Activated T-cell treated with anti-CD3 and anti-CD28 coated beads, Interleukin-2, amount 50 U/mL, for 72 hours (primary cell): Measurements from ENCODE around the gene PPT1. TPM values are rescaled to one million over a fixed set of nuclear protein-coding genes. Genes with fewer than 3 reads are reported as not detected.
"Not testable (repeated sequence)": the region's sequence is repeated elsewhere in the genome, so short reads cannot be mapped to it uniquely, and the experiment has no call there.

Experiments used
- ATAC-seq, 2 donors: fragments of 150-1000 bp; cut with Tn5 transposase; replicated peaks in 1 of 2; 2 replicates each; pipeline ENCODE4 v1.10.0; 2021; ENCODE audit warnings: moderate library complexity in 2 of 2, mild to moderate bottlenecking in 1 of 2
- DNase-seq, 2 donors: peaks; one replicate each; pipeline ENCODE4 v3.0.0; 2021 to 2022; ENCODE audit warnings: mixed read lengths in 1 of 2
- H3K27ac Mint-ChIP-seq: one replicate; pipeline ENCODE4 v1.8.0; 2022; ENCODE audit warnings: mild to moderate bottlenecking, moderate library complexity, mixed read lengths
- H3K27me3 Mint-ChIP-seq: one replicate; pipeline ENCODE4 v1.8.0; 2022; ENCODE audit warnings: low read depth, mixed read lengths
- H3K36me3 Mint-ChIP-seq, 2 donors: one replicate each; pipeline ENCODE4 v1.8.0; 2022; ENCODE audit warnings: mixed read lengths in 2 of 2, mild to moderate bottlenecking in 1 of 2; ENCODE audit not compliant: insufficient read depth in 2 of 2
- H3K4me1 Mint-ChIP-seq: one replicate; pipeline ENCODE4 v1.8.0; 2022; ENCODE audit warnings: low read depth, mixed read lengths
- H3K4me3 Mint-ChIP-seq, 2 donors: one replicate each; pipeline ENCODE4 v1.8.0; 2022; ENCODE audit warnings: mild to moderate bottlenecking in 2 of 2, mixed read lengths in 2 of 2, moderate library complexity in 2 of 2
- H3K9me3 Mint-ChIP-seq, 2 donors: one replicate each; pipeline ENCODE4 v1.8.0; 2022; ENCODE audit warnings: mixed read lengths in 2 of 2
- total RNA-seq, 2 donors: library from RNA; stranded (reverse); gene quantifications; one replicate each; pipeline ENCODE4 v1.2.3, GENCODE V29; 2022

The PPT1 gene
- total RNA-seq, 2 donors from 2014 or later = 52.6 to 53.2 TPM

DNA sequence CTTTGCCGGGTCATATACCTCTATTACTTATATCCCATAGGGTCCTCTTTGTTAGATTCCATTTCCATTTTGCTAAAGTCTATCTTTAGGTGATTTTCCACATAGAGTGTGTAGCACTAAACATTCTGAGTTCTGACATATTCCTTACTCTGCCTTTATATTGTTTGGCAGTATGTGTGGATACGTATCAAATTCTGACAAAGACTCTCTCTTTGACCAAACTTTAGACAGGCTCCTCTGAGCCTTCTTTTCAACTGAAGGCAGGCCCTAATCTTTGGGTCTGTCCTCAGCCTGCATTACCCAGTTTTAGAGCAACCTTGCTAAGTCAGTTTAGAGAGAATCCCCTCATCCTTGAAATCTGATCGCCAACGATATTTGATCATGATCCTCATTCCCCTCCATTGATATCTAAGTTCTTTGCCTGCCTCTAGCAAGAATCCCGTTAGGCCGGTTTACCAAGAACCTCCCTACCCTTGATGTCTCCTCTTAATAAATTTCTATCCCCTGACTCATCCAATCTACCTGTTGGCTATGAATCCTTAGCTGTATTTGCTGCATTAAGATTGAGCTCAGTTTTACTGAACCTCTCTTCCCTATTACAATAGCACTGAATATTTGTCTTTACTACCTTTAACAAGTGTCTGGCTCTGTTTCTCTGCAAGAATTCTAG is 10.4 kb upstream of the PPT1 start:
- Mint-ChIP-seq H3K36me3 (peaks cover 14 to 18% of the 10 kb centered on the region in 2 donors), H3K4me1 (peaks cover 6% of the 10 kb centered on the region), H3K9me3 (peaks cover 12 to 16% of the 10 kb centered on the region in 2 donors), H3K27me3 (peaks cover 25% of the 10 kb centered on the region), H3K4me3 (no peak overlapping the region), H3K27ac (no peak overlapping the region)
- no peak for DNase-seq
- no peak for ATAC-seq

DNA sequence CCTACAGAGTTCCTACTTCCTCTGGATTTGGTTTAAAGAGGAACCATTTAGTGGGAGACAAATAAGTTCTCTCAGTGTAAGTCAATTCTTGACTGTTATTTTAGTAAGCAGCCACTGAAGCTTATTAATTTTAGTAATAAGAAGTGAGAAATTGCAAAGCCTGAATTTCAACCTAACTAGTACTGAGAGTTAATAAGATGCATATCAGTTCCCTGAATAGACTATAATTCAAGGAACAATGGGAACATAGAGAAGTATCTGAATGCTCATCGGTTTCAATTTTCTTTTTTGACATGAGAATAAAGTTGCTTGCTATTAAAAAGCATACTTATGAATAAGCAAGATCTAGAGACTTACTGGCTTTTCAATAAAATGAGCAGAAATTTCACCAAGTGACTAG is 8.0 kb upstream of the PPT1 start:
- peaks cover 9 to 10% of the 10 kb centered on the region in 2 donors for H3K9me3 Mint-ChIP-seq
- ATAC-seq (peak; percentile 29 to 66), DNase-seq (no peak)
- H3K27ac Mint-ChIP-seq = peak overlapping the region; percentile 33
- H3K4me1 Mint-ChIP-seq = peaks cover 6% of the 10 kb centered on the region
- peaks cover 27% of the 10 kb centered on the region for H3K27me3 Mint-ChIP-seq
- peak overlapping the region in 1 of 2 donors; percentile 29 for H3K4me3 Mint-ChIP-seq
- peaks cover 9 to 15% of the 10 kb centered on the region in 2 donors for H3K36me3 Mint-ChIP-seq

DNA sequence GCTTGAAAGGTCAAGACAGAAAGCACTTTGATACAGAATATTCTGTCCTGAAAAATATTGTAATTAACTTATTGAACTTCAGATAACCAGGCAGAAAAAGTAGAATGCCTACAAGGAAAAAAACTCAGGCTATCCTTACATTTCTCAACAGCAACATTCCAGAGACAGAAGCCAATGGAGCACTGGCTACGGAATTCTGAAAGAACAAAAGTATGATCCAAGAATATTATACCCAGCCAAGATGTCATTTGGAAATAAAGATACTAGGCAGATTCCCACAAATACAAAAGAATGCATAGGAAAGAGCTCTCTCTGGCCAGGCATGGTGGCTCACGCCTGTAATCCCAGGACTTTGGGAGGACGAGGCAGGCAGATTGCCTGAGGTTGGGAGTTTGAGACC is 5.8 kb upstream of the PPT1 start:
- peaks cover 2 to 13% of the 10 kb centered on the region in 2 donors for H3K36me3 Mint-ChIP-seq
- peaks cover 4 to 7% of the 10 kb centered on the region in 2 donors for H3K9me3 Mint-ChIP-seq
- H3K27ac Mint-ChIP-seq = no peak overlapping the region
- DNase-seq (no peak), ATAC-seq (no peak)
- no peak overlapping the region for H3K4me3 Mint-ChIP-seq
- H3K4me1 Mint-ChIP-seq = peaks cover 6% of the 10 kb centered on the region
- H3K27me3 Mint-ChIP-seq = peaks cover 14% of the 10 kb centered on the region

DNA sequence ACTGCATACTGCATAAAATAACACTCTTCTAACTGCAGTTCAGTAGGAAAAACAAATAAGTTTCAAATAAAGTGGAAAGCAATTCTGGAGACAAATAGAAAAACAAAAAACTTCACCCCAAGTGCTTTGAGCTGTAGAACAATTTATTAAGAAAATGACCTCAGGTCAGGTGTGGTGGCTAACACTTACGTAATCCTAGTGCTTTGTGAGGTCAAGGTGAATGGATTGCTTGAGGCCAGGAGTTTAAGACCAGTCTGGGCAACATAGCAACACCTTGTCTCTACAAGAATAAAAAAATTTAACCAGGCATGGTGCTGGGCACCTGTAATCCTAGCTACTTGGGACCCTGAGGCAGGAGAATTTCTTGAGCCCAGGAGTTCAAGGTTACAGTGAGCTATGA is 5.0 kb upstream of the PPT1 start:
- no peak overlapping the region for H3K4me3 Mint-ChIP-seq
- no peak overlapping the region for H3K27ac Mint-ChIP-seq
- ATAC-seq = no peak
- peaks cover 13% of the 10 kb centered on the region for H3K4me1 Mint-ChIP-seq
- peaks cover 2 to 13% of the 10 kb centered on the region in 2 donors for H3K36me3 Mint-ChIP-seq
- peaks cover 14% of the 10 kb centered on the region for H3K27me3 Mint-ChIP-seq
- H3K9me3 Mint-ChIP-seq = peaks cover 4 to 7% of the 10 kb centered on the region in 2 donors
- DNase-seq = no peak

DNA sequence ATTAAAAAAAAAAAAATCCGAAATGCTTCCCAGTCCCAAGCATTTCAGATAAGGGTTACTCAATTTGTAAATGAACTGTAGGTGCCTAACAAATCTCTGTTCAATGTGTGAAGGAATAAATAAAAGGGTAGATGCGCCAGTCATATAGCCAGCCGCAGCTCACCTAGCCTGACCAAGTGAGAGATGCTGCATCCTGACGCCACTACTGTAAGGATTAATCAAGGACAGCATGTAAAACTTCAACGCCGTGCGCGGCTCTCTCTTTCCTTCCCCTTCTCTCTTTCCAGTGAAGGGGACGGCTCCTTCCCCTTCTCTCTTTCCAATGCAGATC is 441 bp downstream of the PPT1 start:
- H3K27me3 Mint-ChIP-seq = peaks cover under 1% of the 10 kb centered on the region
- peak overlapping the region; percentile 94 for H3K27ac Mint-ChIP-seq
- no peak for DNase-seq
- H3K4me1 Mint-ChIP-seq = peaks cover 31% of the 10 kb centered on the region
- peak; percentile 49 to 61 for ATAC-seq
- peak overlapping the region; percentile 91 to 99 for H3K4me3 Mint-ChIP-seq
- no peaks in the 10 kb centered on the region for H3K9me3 Mint-ChIP-seq
- H3K36me3 Mint-ChIP-seq = peaks cover 0 to 8% of the 10 kb centered on the region in 2 donors

DNA sequence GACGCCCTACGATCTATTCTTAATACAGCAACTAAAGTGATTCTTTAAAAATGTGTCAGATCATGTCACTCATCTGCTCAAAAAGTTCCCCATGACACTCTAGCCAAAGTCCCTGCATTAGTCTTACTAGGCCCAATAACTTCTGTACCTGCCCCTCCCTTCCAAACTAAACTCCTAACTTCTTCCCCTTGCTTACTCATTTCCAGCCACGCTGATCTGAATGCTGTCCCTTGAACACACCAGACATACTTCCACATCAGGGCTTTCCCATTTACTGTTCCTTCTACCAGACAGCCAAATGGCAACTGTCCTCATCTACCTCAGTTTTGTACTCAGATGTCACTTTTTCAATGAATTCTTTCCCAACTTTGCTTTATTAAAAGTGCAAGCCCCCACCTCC is 1.2 kb downstream of the PPT1 start:
- Mint-ChIP-seq H3K4me1 (peaks cover 31% of the 10 kb centered on the region), H3K27me3 (no peaks in the 10 kb centered on the region), H3K9me3 (no peaks in the 10 kb centered on the region), H3K36me3 (peaks cover 2 to 11% of the 10 kb centered on the region in 2 donors), H3K27ac (peak overlapping the region; percentile 61), H3K4me3 (peak overlapping the region; percentile 91 to 99)
- DNase-seq (no peak), ATAC-seq (peak in 1 of 2 donors; percentile 6)

DNA sequence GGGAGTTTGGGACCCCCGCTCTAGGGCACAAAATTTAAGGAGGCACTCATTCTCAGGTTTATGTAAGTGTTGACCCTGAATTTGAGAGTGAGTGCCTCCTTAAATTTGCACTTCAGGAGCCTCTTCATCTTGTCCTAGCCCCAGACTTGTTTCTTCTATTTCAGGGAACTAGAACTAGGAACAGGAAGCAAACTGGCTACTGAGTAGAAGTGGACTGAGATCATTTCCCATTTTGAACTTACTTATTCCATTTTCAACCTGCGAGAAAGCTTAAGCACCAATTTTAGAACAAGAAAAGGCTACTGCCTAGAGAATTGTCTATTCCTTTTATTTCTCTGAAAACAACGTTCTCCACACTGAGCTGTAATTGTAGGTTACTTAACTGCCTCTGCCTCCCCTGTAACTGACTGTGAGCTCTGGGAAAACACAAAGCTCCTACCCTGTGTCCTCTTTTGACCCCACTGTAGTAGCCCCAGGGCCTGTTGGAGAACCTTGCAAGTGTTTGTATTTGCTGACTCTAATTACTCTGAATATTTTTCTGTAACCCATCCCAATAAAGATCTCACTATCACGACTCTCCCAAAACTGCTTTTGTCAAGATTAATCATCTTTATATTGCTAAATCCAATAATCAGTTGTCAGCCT is 2.5 kb downstream of the PPT1 start:
- Mint-ChIP-seq H3K4me1 (peaks cover 31% of the 10 kb centered on the region), H3K27ac (no peak overlapping the region), H3K9me3 (no peaks in the 10 kb centered on the region), H3K36me3 (peaks cover 6 to 13% of the 10 kb centered on the region in 2 donors), H3K4me3 (no peak overlapping the region), H3K27me3 (no peaks in the 10 kb centered on the region)
- ATAC-seq (no peak), DNase-seq (no peak)

DNA sequence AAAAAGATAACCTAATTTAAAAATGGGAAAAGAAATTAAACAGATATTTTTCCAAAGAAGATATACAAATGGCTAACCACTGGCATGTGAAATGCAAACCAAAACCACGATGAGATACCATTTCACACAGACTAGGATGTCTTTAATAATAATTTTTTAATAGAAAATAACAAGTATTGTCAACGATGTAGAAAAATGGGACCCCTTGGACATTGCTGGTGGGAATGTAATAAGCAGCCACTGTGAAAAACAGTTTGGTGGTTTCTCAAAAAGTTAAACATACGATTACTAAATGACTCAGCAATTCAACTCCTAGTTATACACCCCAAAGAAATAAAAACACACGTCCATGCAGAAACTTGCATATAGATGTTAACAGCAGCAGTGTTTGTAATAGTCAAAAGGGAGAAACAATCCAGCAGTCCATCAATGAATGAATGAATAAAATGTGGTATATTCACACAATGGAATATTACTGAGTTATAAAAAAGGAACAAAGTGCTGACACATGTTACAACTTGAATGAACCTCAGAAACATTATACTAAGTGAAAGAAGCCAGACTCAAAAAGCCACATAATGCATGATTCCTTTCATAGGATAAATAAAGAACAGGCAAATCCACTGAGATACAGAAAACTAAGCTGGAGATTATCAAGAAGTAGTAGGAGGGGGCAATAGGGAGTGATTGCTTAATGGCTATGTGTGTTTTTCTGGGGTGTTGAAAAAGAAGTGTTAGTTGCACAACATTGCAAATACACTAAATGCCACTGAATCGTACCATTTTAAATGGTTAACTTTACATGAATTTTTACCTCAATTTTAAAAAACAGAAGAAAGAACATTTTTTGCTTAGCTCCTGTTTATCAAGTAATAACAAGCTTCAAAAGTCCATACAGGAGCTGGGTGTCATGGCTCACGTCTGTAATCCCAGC is 4.1 kb downstream of the PPT1 start:
- no peaks in the 10 kb centered on the region for H3K27me3 Mint-ChIP-seq
- ATAC-seq (no peak), DNase-seq (no peak)
- no peak overlapping the region for H3K27ac Mint-ChIP-seq
- H3K36me3 Mint-ChIP-seq = peaks cover 10 to 22% of the 10 kb centered on the region in 2 donors
- H3K9me3 Mint-ChIP-seq = no peaks in the 10 kb centered on the region
- H3K4me3 Mint-ChIP-seq = no peak overlapping the region
- H3K4me1 Mint-ChIP-seq = peaks cover 31% of the 10 kb centered on the region

DNA sequence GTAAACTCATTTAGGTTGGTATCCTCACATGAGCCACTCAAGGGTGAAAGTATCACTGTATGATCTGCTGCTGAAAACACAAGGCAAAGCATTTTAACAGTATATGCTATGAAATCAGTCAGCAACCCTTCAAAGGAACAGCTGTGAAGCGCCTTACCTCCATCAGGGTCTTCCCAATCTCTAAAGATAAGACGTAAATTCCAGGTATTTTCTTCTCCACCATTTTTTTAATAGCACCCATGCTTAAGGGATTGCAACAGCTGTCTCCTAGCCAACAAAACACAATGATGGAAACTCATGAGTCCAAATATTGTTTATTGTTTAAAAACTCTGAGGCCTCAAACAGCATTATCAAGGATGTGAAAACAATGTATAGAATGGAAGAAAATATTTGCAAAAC is 4.8 kb downstream of the PPT1 start:
- ATAC-seq (no peak), DNase-seq (no peak)
- Mint-ChIP-seq H3K36me3 (peaks cover 12 to 22% of the 10 kb centered on the region in 2 donors), H3K4me3 (no peak overlapping the region), H3K27ac (no peak overlapping the region), H3K4me1 (peaks cover 25% of the 10 kb centered on the region), H3K9me3 (no peaks in the 10 kb centered on the region), H3K27me3 (no peaks in the 10 kb centered on the region)

DNA sequence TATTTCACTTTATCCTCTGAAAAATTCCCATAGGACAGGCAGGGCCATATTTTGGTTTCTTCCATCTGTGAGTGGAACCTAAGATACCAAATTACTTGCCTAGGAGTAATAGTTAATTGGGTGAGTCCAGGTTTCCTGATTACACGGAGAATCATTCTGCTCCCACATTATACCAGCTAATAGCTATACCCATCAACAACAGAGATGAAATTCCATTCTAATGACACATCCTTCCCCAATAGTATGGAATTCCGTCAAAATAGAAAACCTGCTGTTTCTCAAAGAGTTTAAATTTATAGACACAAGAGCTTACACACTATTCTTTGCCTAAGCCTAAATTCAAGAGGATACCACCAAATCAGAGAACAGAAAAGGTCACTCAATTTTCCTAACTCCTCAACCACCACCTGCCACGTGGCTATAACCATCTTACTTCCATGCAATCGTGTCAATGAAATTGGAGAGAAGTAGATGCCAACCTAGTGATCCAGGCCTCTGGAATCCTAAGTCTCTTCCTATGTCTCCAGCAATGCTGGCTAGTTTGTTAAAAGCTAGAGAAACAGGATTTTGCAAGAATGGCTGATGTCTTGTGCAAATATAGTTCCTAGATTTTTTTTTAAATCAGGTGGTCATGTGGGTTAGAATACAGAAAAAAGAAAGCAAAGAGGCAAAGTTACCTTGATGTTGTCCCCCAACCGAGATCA is 6.2 kb downstream of the PPT1 start:
- no peaks in the 10 kb centered on the region for H3K27me3 Mint-ChIP-seq
- H3K27ac Mint-ChIP-seq = no peak overlapping the region
- DNase-seq (no peak), ATAC-seq (no peak)
- peaks cover 12% of the 10 kb centered on the region for H3K4me1 Mint-ChIP-seq
- H3K9me3 Mint-ChIP-seq = no peaks in the 10 kb centered on the region
- peaks cover 12 to 19% of the 10 kb centered on the region in 2 donors for H3K36me3 Mint-ChIP-seq
- H3K4me3 Mint-ChIP-seq = no peak overlapping the region

DNA sequence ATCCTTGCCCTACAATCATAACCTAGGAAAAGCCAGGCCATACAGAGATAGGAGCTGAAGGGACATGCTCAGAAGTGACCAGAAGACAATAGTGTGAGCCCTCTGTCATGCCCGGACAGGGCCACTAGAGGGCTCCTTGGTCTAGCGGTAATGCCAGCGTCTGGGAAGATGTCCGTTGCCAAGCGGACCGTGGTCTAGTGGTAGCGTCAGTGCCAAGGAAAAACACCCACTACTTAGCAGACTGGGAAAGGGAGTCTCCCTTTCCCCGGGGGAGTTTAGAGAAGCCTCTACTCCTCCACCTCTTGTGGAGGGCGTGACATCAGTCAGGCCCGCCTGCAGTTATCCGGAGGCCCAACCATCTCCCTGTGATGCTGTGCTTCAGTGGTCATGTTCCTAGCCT is 12.3 kb downstream of the PPT1 start:
- not testable (repeated sequence) for ATAC-seq, H3K27me3 Mint-ChIP-seq, H3K27ac Mint-ChIP-seq, H3K4me1 Mint-ChIP-seq, H3K4me3 Mint-ChIP-seq, H3K9me3 Mint-ChIP-seq
- DNase-seq = peak; percentile 42 to 62
- peaks cover 10 to 13% of the 10 kb centered on the region in 2 donors for H3K36me3 Mint-ChIP-seq

DNA sequence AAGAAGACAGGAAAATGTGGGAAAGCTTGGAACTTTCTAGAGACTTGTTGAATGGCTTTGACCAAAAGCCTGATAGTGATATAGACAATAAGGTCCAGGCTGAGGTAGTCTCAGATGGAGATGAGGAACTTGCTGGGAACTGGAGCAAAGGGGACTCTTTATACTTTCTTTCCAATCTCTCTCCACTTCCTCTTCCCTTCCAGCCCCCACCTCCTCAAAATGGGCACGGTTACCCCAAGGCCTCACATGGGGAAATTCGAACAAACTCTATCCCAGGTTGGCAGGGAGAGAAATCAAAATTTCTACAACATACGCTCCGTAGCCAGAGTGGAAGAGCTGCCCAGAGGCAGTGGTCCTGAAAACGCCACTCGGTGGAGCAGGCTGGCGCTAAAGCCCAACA is 15.2 kb downstream of the PPT1 start:
- Mint-ChIP-seq H3K4me3 (no peak overlapping the region), H3K9me3 (no peaks in the 10 kb centered on the region), H3K27ac (peak overlapping the region; percentile 61), H3K4me1 (peaks cover 7% of the 10 kb centered on the region), H3K27me3 (no peaks in the 10 kb centered on the region), H3K36me3 (peaks cover 4 to 7% of the 10 kb centered on the region in 2 donors)
- no peak for ATAC-seq
- no peak for DNase-seq
